SK-N-SH (cell line): Measurements from ENCODE around the gene TMEM214. TPM values are rescaled to one million over a fixed set of nuclear protein-coding genes. Genes with fewer than 3 reads are reported as not detected.

Source experiments
- CTCF ChIA-PET: fragments of 300-600, 350-600 bp; formaldehyde crosslinking; extraction: SDS; loops from one replicate; lab custom pipeline; 2021; lab: Yijun Ruan, JAX
- POLR2A ChIA-PET: fragments of 350-600 bp; sonication (Branson Sonifier 250); formaldehyde crosslinking; extraction: SDS; loops from one replicate; lab custom pipeline; 2020; ENCODE audit warnings: antibody characterized with exemption, inconsistent platforms; lab: Yijun Ruan, JAX
- DNase-seq: peaks from one replicate; pipeline ENCODE4 v3.0.0; 2012
- H2AFZ ChIP-seq: fragments of 200-600 bp; sonication (generic); 2 replicates; pipeline ENCODE4 v1.8.1; 2016; ENCODE audit warnings: antibody characterized with exemption, mild to moderate bottlenecking, low read depth
- H3F3A ChIP-seq: fragments of 200-600 bp; sonication (generic); replicated peaks from 2 replicates; pipeline ENCODE3; 2016; ENCODE audit warnings: antibody characterized with exemption, mild to moderate bottlenecking; ENCODE audit not compliant: insufficient read depth
- H3K27ac ChIP-seq, 2 experiments: fragments of 200-500 bp in 1 of 2; fragments of 200-600 bp in 1 of 2; sonication (Bioruptor generic) in 1 of 2; sonication (generic), shearing (Covaris generic) in 1 of 2; 2 replicates each; pipeline versions ENCODE4 v1.5.1 to v1.6.1; 2014 to 2016; ENCODE audit warnings: low read depth in 2 of 2, inconsistent platforms in 1 of 2, low read length in 1 of 2, mild to moderate bottlenecking in 1 of 2, mixed read lengths in 1 of 2
- H3K27me3 ChIP-seq: fragments of 200-600 bp; sonication (generic), shearing (Covaris generic); 2 replicates; pipeline ENCODE4 v1.6.1; 2016; ENCODE audit warnings: mixed run types; ENCODE audit not compliant: insufficient read depth
- H3K36me3 ChIP-seq, 2 experiments: fragments of 200-500 bp in 1 of 2; fragments of 200-600 bp in 1 of 2; sonication (Bioruptor generic) in 1 of 2; sonication (generic) in 1 of 2; replicated peaks in 1 of 2; 2 replicates each; pipeline versions ENCODE3 to v1.5.1; 2014 to 2016; ENCODE audit warnings: low read length in 1 of 2, mild to moderate bottlenecking in 1 of 2; ENCODE audit not compliant: insufficient read depth in 2 of 2, control insufficient read depth in 1 of 2
- H3K4me1 ChIP-seq, 2 experiments: fragments of 200-500 bp in 1 of 2; fragments of 200-600 bp in 1 of 2; sonication (Bioruptor generic) in 1 of 2; sonication (generic), shearing (Covaris generic) in 1 of 2; 2 replicates each; pipeline versions ENCODE4 v1.5.1 to v1.6.1; 2014 to 2016; ENCODE audit warnings: low read depth in 1 of 2, low read length in 1 of 2, mixed run types in 1 of 2; ENCODE audit not compliant: insufficient read depth in 2 of 2, control insufficient read depth in 1 of 2
- H3K4me2 ChIP-seq: fragments of 200-600 bp; sonication (generic), shearing (Covaris generic); 2 replicates; pipeline ENCODE4 v1.6.1; 2017; ENCODE audit warnings: mixed run types
- H3K4me3 ChIP-seq, 2 experiments: fragments of 200-500 bp in 1 of 2; fragments of 200-600 bp in 1 of 2; sonication (Bioruptor generic) in 1 of 2; sonication (generic), shearing (Covaris generic) in 1 of 2; 2 replicates each; pipeline versions ENCODE4 v1.5.1 to v1.8.1; 2014 to 2016; ENCODE audit warnings: low read depth in 2 of 2, inconsistent platforms in 1 of 2, low read length in 1 of 2, mild to moderate bottlenecking in 1 of 2, mixed read lengths in 1 of 2, moderate library complexity in 1 of 2
- H3K79me2 ChIP-seq: fragments of 200-600 bp; sonication (generic); 2 replicates; pipeline ENCODE4 v1.8.1; 2017; ENCODE audit warnings: mild to moderate bottlenecking; ENCODE audit not compliant: insufficient read depth
- H3K9ac ChIP-seq: fragments of 200-600 bp; sonication (generic); 2 replicates; pipeline ENCODE4 v1.6.1; 2017; ENCODE audit warnings: mixed run types
- H3K9me2 ChIP-seq: fragments of 200-600 bp; sonication (generic); 2 replicates; pipeline ENCODE4 v1.6.1; 2017; ENCODE audit warnings: mixed run types
- H3K9me3 ChIP-seq: fragments of 200-600 bp; sonication (generic); 2 replicates; pipeline ENCODE4 v1.6.1; 2017; ENCODE audit warnings: mixed run types, mild to moderate bottlenecking, moderate library complexity
- H4K20me1 ChIP-seq: fragments of 200-600 bp; sonication (generic); 2 replicates; pipeline ENCODE4 v1.6.1; 2017; ENCODE audit warnings: mild to moderate bottlenecking, mixed run types; ENCODE audit not compliant: insufficient read depth
- EP300 ChIP-seq, 2 experiments: IDR thresholded peaks; 2 replicates each; pipeline versions ENCODE4 v1.4.0 to v1.6.1; 2012; ENCODE audit warnings: borderline replicate concordance in 1 of 2, low read depth in 1 of 2, low read length in 1 of 2
- FOXM1 ChIP-seq: IDR thresholded peaks from 2 replicates; pipeline ENCODE4 v1.4.0; 2012; ENCODE audit warnings: low read depth, mild to moderate bottlenecking
- MEF2A ChIP-seq: IDR thresholded peaks from 2 replicates; pipeline ENCODE4 v1.4.0; 2012; ENCODE audit warnings: low read depth, borderline replicate concordance
- MXI1 ChIP-seq: IDR thresholded peaks from 2 replicates; pipeline ENCODE4 v1.6.1; 2012; ENCODE audit warnings: mild to moderate bottlenecking, low read depth, low read length, improper control_type of control experiment
- NFIC ChIP-seq: IDR thresholded peaks from 2 replicates; pipeline ENCODE4 v1.4.0; 2012; ENCODE audit warnings: borderline replicate concordance
- NRF1 ChIP-seq: IDR thresholded peaks from 2 replicates; pipeline ENCODE4 v1.6.1; 2012; ENCODE audit warnings: low read depth, mild to moderate bottlenecking, low read length
- RAD21 ChIP-seq: IDR thresholded peaks from 2 replicates; pipeline ENCODE4 v1.6.1; 2012; ENCODE audit warnings: mild to moderate bottlenecking, low read length
- RCOR1 ChIP-seq: fragments of 150-350 bp; IDR thresholded peaks from 2 replicates; pipeline ENCODE4 v1.6.1; 2017; ENCODE audit warnings: antibody characterized with exemption, low read length
- RFX5 ChIP-seq: IDR thresholded peaks from 2 replicates; pipeline ENCODE4 v1.6.1; 2012; ENCODE audit warnings: mild to moderate bottlenecking, improper control_type of control experiment, low read length
- RXRA ChIP-seq: IDR thresholded peaks from 2 replicates; pipeline ENCODE4 v1.4.0; 2012; ENCODE audit warnings: low read depth, mild to moderate bottlenecking, borderline replicate concordance
- SIN3A ChIP-seq: IDR thresholded peaks from 2 replicates; pipeline ENCODE4 v1.6.1; 2012; ENCODE audit warnings: low read depth, mild to moderate bottlenecking, low read length, moderate library complexity, borderline replicate concordance
- SMC3 ChIP-seq: IDR thresholded peaks from 2 replicates; pipeline ENCODE4 v1.6.1; 2012; ENCODE audit warnings: low read depth, low read length, improper control_type of control experiment
- TCF12 ChIP-seq: IDR thresholded peaks from 2 replicates; pipeline ENCODE4 v1.4.0; 2012
- TEAD4 ChIP-seq: IDR thresholded peaks from 2 replicates; pipeline ENCODE4 v1.4.0; 2012; ENCODE audit warnings: mild to moderate bottlenecking, borderline replicate concordance; ENCODE audit not compliant: insufficient read depth
- WGBS: methylation state at CpG from one replicate; pipeline ENCODE4 v1.1.6; 2017; ENCODE audit warnings: low lambda C conversion rate; 5-methylcytosine and 5-hydroxymethylcytosine counted together
- polyA plus RNA-seq, 3 experiments: library from polyadenylated mRNA; depleted of rRNA; stranded (reverse); fragments of >200 nt; gene quantifications; 2 replicates each; pipeline ENCODE4 v1.2.3, GENCODE V29; 2012

Gene TMEM214
- polyA plus RNA-seq, 1 of the 3 experiments (the other 2 are of a cell fraction): 69.4 TPM

DNA sequence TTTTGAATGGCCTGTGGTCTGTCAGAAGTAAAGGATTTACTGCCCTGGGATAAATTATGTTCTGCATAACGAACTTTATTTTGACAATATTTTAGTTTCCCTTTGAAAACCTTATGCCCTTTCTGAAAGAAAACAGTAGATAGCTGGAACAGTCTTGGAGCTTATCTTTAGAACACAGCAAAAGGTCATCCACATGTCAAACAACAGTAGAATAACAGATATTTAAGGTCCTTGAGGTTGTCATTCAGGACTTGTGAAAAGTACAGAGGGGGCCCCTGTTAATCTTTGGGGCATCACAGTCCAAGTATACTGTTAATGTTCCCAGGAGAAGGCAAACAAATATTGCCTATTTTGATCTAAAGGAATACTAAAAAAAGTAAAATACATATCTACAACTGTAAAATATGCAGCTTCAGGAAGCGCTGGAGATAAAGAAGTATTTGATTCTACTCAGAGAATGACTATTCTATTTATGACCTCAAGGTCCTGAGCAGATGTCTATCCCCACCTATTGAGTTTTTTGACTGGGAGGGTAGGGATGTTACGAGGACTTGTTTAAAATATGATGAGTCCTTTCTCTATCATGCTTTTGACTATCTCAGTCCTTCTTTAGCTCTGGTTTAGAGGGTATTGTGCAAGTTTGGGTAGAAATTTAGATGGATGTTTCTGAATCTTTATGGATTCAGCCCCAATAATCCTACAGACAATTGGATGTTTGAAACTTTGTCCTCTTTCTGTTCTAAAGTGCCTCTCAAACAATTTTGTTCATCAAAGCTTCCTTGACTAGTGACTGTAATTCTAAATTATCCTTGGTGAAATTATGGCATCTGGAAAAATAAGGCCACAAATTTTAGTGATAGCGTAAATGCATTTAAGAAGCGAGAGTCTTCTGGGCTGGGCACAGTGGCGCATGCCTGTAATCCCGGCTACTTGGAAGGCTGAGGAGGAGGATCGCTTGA, 25.1 kb upstream of the TMEM214 start:
- peaks cover 0 to 7% of the 10 kb centered on the region in 2 experiments; a peak in 1 of 4 replicates for H3K4me1 ChIP-seq
- no peak overlapping the region for H3K9ac ChIP-seq
- H3K4me3 ChIP-seq: no peak overlapping the region
- no peaks in the 10 kb centered on the region for H3K27me3 ChIP-seq
- no peak for DNase-seq
- no peak overlapping the region for H3K27ac ChIP-seq
- no peak for TF ChIP-seq RCOR1
- no peak for TF ChIP-seq TEAD4
- TF ChIP-seq FOXM1: no peak
- TF ChIP-seq SMC3: no peak
- no peak for TF ChIP-seq EP300 (IDR thresholded peaks at IDR 0.05; ENCODE audit: borderline replicate concordance in 1 of 2, low read depth in 1 of 2, low read length in 1 of 2)
- TF ChIP-seq RAD21: no peak
- no peak for TF ChIP-seq RFX5
- TF ChIP-seq SIN3A: no peak
- no peak for TF ChIP-seq RXRA
- TF ChIP-seq MEF2A: no peak
- H3K79me2 ChIP-seq: no peaks in the 10 kb centered on the region
- H3K9me3 ChIP-seq: no peaks in the 10 kb centered on the region
- CTCF ChIA-PET: interaction anchor here (1.1 to 33.3 kb wide), 7 partner anchors 10 to 65 kb away, joined by 3 to 1017 read pairs (median 3); partner anchors contain the start of gene MAPRE3
- H4K20me1 ChIP-seq: no peaks in the 10 kb centered on the region
- POLR2A ChIA-PET: no interaction called here
- H3K9me2 ChIP-seq: no peaks in the 10 kb centered on the region
- no peak overlapping the region for H3K4me2 ChIP-seq
- 83% methylated on average over 8 of the region's 8 CpGs for WGBS
- H3F3A ChIP-seq: no peaks in the 10 kb centered on the region
- no peak overlapping the region for H2AFZ ChIP-seq
- no peaks in the 10 kb centered on the region for H3K36me3 ChIP-seq

DNA sequence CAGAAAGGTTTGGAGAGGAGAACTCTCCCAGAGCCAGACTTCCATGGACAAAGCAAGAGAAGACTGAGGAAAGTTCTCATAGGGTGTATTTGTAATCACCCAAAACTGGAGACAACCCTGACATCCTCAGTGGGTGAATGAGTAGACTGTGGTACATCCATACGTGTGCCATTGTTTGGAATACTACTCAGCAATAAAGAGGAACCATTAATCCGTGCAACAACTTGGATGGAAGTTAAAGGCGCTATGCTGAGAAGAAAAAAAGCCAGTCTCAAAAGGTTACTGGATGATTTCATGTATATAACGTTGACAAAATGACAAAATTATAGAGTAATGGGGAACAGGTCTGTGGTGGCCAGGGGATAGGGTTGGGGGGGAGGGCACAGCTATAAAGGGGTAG, 24.1 kb upstream of the TMEM214 start:
- H3K36me3 ChIP-seq: no peaks in the 10 kb centered on the region
- CTCF ChIA-PET: interaction anchor here (1.2 to 33.3 kb wide), 4 partner anchors 9 to 49 kb away, joined by 4 to 1017 read pairs (median 33); partner anchors contain the start of gene MAPRE3
- H3K27ac ChIP-seq: no peak overlapping the region
- H3K4me3 ChIP-seq: no peak overlapping the region
- POLR2A ChIA-PET: no interaction called here
- no peak for DNase-seq
- H3K4me1 ChIP-seq: peaks cover 0 to 6% of the 10 kb centered on the region in 2 experiments; a peak in 1 of 4 replicates
- H3K9me3 ChIP-seq: no peaks in the 10 kb centered on the region
- no peak overlapping the region for H3K4me2 ChIP-seq
- WGBS: 84% methylated on average over 4 of the region's 4 CpGs
- H3K79me2 ChIP-seq: no peaks in the 10 kb centered on the region
- TF ChIP-seq NFIC (no peak), RCOR1 (no peak)
- no peaks in the 10 kb centered on the region for H4K20me1 ChIP-seq
- no peaks in the 10 kb centered on the region for H3K27me3 ChIP-seq
- no peak overlapping the region for H2AFZ ChIP-seq
- no peak overlapping the region for H3K9ac ChIP-seq
- H3F3A ChIP-seq: no peaks in the 10 kb centered on the region
- H3K9me2 ChIP-seq: no peaks in the 10 kb centered on the region

DNA sequence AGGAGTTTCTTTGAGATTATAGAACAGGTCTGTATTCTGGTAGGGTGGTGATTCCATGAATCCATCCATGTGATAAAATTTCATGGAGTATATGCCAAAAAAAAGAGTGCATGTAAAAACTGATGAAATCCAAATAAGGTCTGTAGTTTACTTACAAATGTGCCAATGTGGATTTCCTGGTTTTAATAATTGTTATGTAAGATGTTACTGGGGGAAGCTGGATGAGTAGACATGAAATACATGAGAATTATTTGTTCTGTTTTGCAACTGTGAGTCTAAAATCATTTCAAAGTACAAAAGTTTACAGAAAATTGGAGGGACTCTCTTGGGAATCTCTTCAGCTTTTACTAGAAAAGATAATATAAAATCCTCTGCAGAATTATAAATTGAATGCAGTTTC, 23.7 kb upstream of the TMEM214 start:
- POLR2A ChIA-PET: no interaction called here
- TF ChIP-seq MXI1: no peak
- TF ChIP-seq RAD21: no peak
- no peak for TF ChIP-seq SMC3
- TF ChIP-seq FOXM1: no peak
- TF ChIP-seq NRF1: no peak
- no peak for TF ChIP-seq TCF12
- DNase-seq: no peak

More for the DNA sequence above, 23.7 kb upstream of the TMEM214 start:
- H3K4me1 ChIP-seq: peaks cover 0 to 2% of the 10 kb centered on the region in 2 experiments; a peak in 1 of 4 replicates
- no peaks in the 10 kb centered on the region for H3K27me3 ChIP-seq
- no peaks in the 10 kb centered on the region for H3F3A ChIP-seq
- H3K79me2 ChIP-seq: no peaks in the 10 kb centered on the region
- H3K9ac ChIP-seq: no peak overlapping the region
- H2AFZ ChIP-seq: no peak overlapping the region
- H3K9me2 ChIP-seq: no peaks in the 10 kb centered on the region
- H3K27ac ChIP-seq: no peak overlapping the region
- H3K9me3 ChIP-seq: no peaks in the 10 kb centered on the region
- H3K4me3 ChIP-seq: no peak overlapping the region
- no peak overlapping the region for H3K4me2 ChIP-seq
- CTCF ChIA-PET: interaction anchor here (1.2 to 33.3 kb wide), 5 partner anchors 8 to 50 kb away, joined by 3 to 1017 read pairs (median 4); partner anchors contain the start of gene MAPRE3
- H4K20me1 ChIP-seq: no peaks in the 10 kb centered on the region
- H3K36me3 ChIP-seq: no peaks in the 10 kb centered on the region
